Body of pancreas (tissue), 4 donors: Measurements from ENCODE around the gene ATG2A. TPM values are rescaled to one million over a fixed set of nuclear protein-coding genes. Genes with fewer than 3 reads are reported as not detected.
"Not testable (repeated sequence)": the region's sequence is repeated elsewhere in the genome, so short reads cannot be mapped to it uniquely, and the experiment has no call there.

Experiments used
- ATAC-seq: fragments of 150-250 bp; one replicate; pipeline ENCODE4 v1.9.1; 2016
- DNase-seq, 4 donors: peaks; one replicate each; pipeline ENCODE4 v3.0.0-alpha.2; 2019
- H3K27ac ChIP-seq, 4 donors: fragments of 200-600 bp; sonication (generic); 1 replicate in 3 of 4; 2 replicates in 1 of 4; pipeline versions ENCODE4 v1.5.1 to v1.6.1; 2016 to 2019; ENCODE audit warnings: mild to moderate bottlenecking in 1 of 4, mixed read lengths in 1 of 4, moderate library complexity in 1 of 4
- H3K27me3 ChIP-seq, 2 donors: fragments of 200-600 bp; sonication (generic); one replicate each; pipeline ENCODE4 v1.6.0; 2016; ENCODE audit warnings: mild to moderate bottlenecking in 1 of 2
- H3K36me3 ChIP-seq, 2 donors: fragments of 200-600 bp; sonication (generic); replicated peaks in 1 of 2; 2 replicates each; pipeline ENCODE4 v1.5.1; 2016; ENCODE audit warnings: low read depth in 2 of 2; ENCODE audit not compliant: insufficient read depth in 1 of 2
- H3K4me1 ChIP-seq: fragments of 200-600 bp; sonication (generic); one replicate; pipeline ENCODE4 v1.6.0; 2016
- H3K4me3 ChIP-seq, 2 donors: fragments of 200-600 bp; sonication (generic); 1 replicate in 1 of 2; 2 replicates in 1 of 2; pipeline ENCODE4 v1.5.1; 2016 to 2019
- H3K9me3 ChIP-seq, 3 donors: fragments of 200-600 bp; sonication (generic); 1 replicate in 2 of 3; 2 replicates in 1 of 3; pipeline ENCODE4 v1.5.1; 2016
- POLR2A ChIP-seq, 3 donors: fragments of 450-650 bp; IDR thresholded peaks; one replicate each; pipeline ENCODE4 v1.6.1; 2016; ENCODE audit warnings: antibody characterized with exemption in 3 of 3, mild to moderate bottlenecking in 2 of 3
- WGBS, 2 donors: methylation state at CpG; one replicate each; pipeline ENCODE4 v1.1.5; 2017; 5-methylcytosine and 5-hydroxymethylcytosine counted together
- intact Hi-C: fragments of 100-400 bp; cut with DNase I; formaldehyde crosslinking; loops from one replicate; pipeline ENCODE4 v1.15.1; 2023
- microRNA counts, 2 donors: library from miRNA; unstranded; fragments of <30 nt; microRNA quantifications; one replicate each; lab custom pipeline; 2017
- microRNA-seq, 2 donors: library from miRNA; unstranded; fragments of <30 nt; microRNA quantifications; one replicate each; pipeline ENCODE4, GENCODE V29; 2016; ENCODE audit warnings: borderline number of aligned reads in 2 of 2, borderline replicate concordance in 2 of 2
- small RNA-seq: library from RNA; depleted of rRNA; stranded (forward); fragments of <200 nt; gene quantifications from one replicate; pipeline ENCODE3, GENCODE V24; 2016
- total RNA-seq, 2 donors: library from RNA; depleted of rRNA; stranded (reverse); fragments of >200 nt; gene quantifications; one replicate each; pipeline ENCODE4 v1.1.0, GENCODE V29; 2016
- TF ChIP-seq, protein P1 (sequence below), 7 experiments: fragments of 450-650 bp in 4 of 7; fragments of 200-600 bp in 3 of 7; sonication (generic) in 3 of 7; IDR thresholded peaks; one replicate each; pipeline ENCODE4 v1.5.1; 2016 to 2019; ENCODE audit warnings: antibody characterized with exemption in 7 of 7

ATG2A gene
- total RNA-seq, 2 donors from 2014 or later, result 16.3 to 34.3 TPM

GRCh38 chr11:64846998-64847666 lies 69.9 kb downstream of the ATG2A start:
- DNase-seq (peak; percentile 92 to 94 (median 93)), ATAC-seq (peak; percentile 58)
- H3K27me3 ChIP-seq, result no peaks in the 10 kb centered on the region
- 22 to 23% methylated on average over 9 to 13 of the region's 13 CpGs for WGBS, 2 donors
- peak overlapping the region in 1 of 4 donors; percentile 58 for H3K27ac ChIP-seq
- no peak overlapping the region for H3K4me3 ChIP-seq
- no peaks in the 10 kb centered on the region for H3K9me3 ChIP-seq
- no peak for TF ChIP-seq POLR2A (IDR thresholded peaks at IDR 0.05)
- TF ChIP-seq, protein P1, sequence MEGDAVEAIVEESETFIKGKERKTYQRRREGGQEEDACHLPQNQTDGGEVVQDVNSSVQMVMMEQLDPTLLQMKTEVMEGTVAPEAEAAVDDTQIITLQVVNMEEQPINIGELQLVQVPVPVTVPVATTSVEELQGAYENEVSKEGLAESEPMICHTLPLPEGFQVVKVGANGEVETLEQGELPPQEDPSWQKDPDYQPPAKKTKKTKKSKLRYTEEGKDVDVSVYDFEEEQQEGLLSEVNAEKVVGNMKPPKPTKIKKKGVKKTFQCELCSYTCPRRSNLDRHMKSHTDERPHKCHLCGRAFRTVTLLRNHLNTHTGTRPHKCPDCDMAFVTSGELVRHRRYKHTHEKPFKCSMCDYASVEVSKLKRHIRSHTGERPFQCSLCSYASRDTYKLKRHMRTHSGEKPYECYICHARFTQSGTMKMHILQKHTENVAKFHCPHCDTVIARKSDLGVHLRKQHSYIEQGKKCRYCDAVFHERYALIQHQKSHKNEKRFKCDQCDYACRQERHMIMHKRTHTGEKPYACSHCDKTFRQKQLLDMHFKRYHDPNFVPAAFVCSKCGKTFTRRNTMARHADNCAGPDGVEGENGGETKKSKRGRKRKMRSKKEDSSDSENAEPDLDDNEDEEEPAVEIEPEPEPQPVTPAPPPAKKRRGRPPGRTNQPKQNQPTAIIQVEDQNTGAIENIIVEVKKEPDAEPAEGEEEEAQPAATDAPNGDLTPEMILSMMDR (IDR thresholded peaks at IDR 0.05), result peak; percentile 95 to 99 (median 98)
- H3K36me3 ChIP-seq, result no peaks in the 10 kb centered on the region
- H3K4me1 ChIP-seq, result peaks cover 46% of the 10 kb centered on the region
- intact Hi-C loops, result loop anchor here (5.0 kb wide), 1 partner anchor 50 kb away; no protein-coding TSS in a partner anchor

GRCh38 chr11:64845776-64846129 lies 71.3 kb downstream of the ATG2A start:
- intact Hi-C loops, result loop anchor here (5.0 kb wide), 1 partner anchor 52 kb away; no protein-coding TSS in a partner anchor
- 83% methylated on average over 8 of the region's 8 CpGs for WGBS, 2 donors
- not testable (repeated sequence) for DNase-seq, H3K4me3 ChIP-seq, ATAC-seq, H3K27me3 ChIP-seq, H3K36me3 ChIP-seq, H3K9me3 ChIP-seq
- H3K27ac ChIP-seq, result peak overlapping the region in 1 of 4 donors; percentile 86
- peaks cover 52% of the 10 kb centered on the region for H3K4me1 ChIP-seq

GRCh38 chr11:64845129-64845775 lies 71.8 kb downstream of the ATG2A start:
- Histone ChIP-seq H3K9me3 (no peaks in the 10 kb centered on the region), H3K27ac (peak overlapping the region; percentile 63 to 93 (median 87)), H3K27me3 (no peaks in the 10 kb centered on the region), H3K36me3 (no peaks in the 10 kb centered on the region), H3K4me3 (peak overlapping the region; percentile 38 to 65), H3K4me1 (peaks cover 52% of the 10 kb centered on the region)
- ATAC-seq (no peak), DNase-seq (no peak)
- intact Hi-C loops, result loop anchor here (5.0 kb wide), 1 partner anchor 52 kb away; no protein-coding TSS in a partner anchor
- no peak for TF ChIP-seq POLR2A (IDR thresholded peaks at IDR 0.05)
- TF ChIP-seq, protein P1 (IDR thresholded peaks at IDR 0.05), result no peak
- WGBS, 2 donors, result 11% methylated on average over 9 of the region's 9 CpGs

MicroRNAs within 50 kb of the gene (microRNA counts, 767-probe panel; counts per million panel counts)
- microRNA hsa-miR-192-5p (lab: Ali Mortazavi, UCI), result 4,506 to 8,084 counts per million in 2 donors

Small RNAs within 50 kb of the gene (microRNA-seq; reads per million reads assigned to microRNA genes)
- gene MIR6749, result 0 reads per million in 2 donors
- gene MIR6750, result 0 reads per million in 2 donors

Small RNAs within 50 kb of the gene (small RNA-seq; reads per million reads assigned to genes)
- gene MIR6749 (not detected), gene MIR6750 (not detected)

Other genes with a start within 250 kb of the ATG2A start
- gene NRXN2, start 194.0 kb downstream of the ATG2A start, total RNA-seq, result 1 to 10 TPM; 1.3 to 4.9 TPM
- 10 to 100 TPM in 1 of 2 donors, 1 to 10 TPM in 1; 4.6 to 17.9 TPM for gene RASGRP2, start 173.1 kb downstream of the ATG2A start, total RNA-seq
- gene PYGM, start 157.2 kb downstream of the ATG2A start, total RNA-seq, result 1 to 10 TPM in 1 of 2 donors, under 1 TPM in 1; 0.78 to 4.3 TPM
- gene SF1, start 138.7 kb downstream of the ATG2A start, total RNA-seq, result 100 to 1,000 TPM; 150 to 470 TPM
- gene MAP4K2, start 114.0 kb downstream of the ATG2A start, total RNA-seq, result 10 to 100 TPM; 10.4 to 18.1 TPM
- 10 to 100 TPM; 18.8 to 18.9 TPM for gene MEN1, start 106.7 kb downstream of the ATG2A start, total RNA-seq
- gene CDC42BPG, start 72.6 kb downstream of the ATG2A start, total RNA-seq, result 10 to 100 TPM; 13.5 to 18.9 TPM
- 10 to 100 TPM; 18.7 to 45.2 TPM for gene EHD1, start 38.6 kb downstream of the ATG2A start, total RNA-seq
- 10 to 100 TPM; 12.7 to 35.6 TPM for gene PPP2R5B, start 7.5 kb upstream of the ATG2A start, total RNA-seq
- gene GPHA2, start 18.7 kb upstream of the ATG2A start, total RNA-seq, result 10 to 100 TPM in 1 of 2 donors, 1 to 10 TPM in 1; 7.3 to 18.5 TPM
- gene MAJIN, start 54.9 kb upstream of the ATG2A start, total RNA-seq, result under 1 TPM in 1 of 2 donors, not detected in 1; 0.78 TPM
- 10 to 100 TPM in 1 of 2 donors, 1 to 10 TPM in 1; 2.3 to 20.8 TPM for gene BATF2, start 79.8 kb upstream of the ATG2A start, total RNA-seq
- 10 to 100 TPM; 67.6 to 75.5 TPM for gene ARL2, start 97.0 kb upstream of the ATG2A start, total RNA-seq
- 10 to 100 TPM in 1 of 2 donors, 1 to 10 TPM in 1; 7.9 to 10.6 TPM for gene SNX15, start 110.2 kb upstream of the ATG2A start, total RNA-seq
- 10 to 100 TPM in 1 of 2 donors, 1 to 10 TPM in 1; 5.4 to 30.3 TPM for gene SAC3D1, start 124.0 kb upstream of the ATG2A start, total RNA-seq
- gene NAALADL1, start 141.3 kb upstream of the ATG2A start, total RNA-seq, result 10 to 100 TPM in 1 of 2 donors, 1 to 10 TPM in 1; 1.6 to 11.5 TPM
- gene CDCA5, start 166.8 kb upstream of the ATG2A start, total RNA-seq, result 1 to 10 TPM in 1 of 2 donors, not detected in 1; 2.3 TPM
- gene ZFPL1, start 167.0 kb upstream of the ATG2A start, total RNA-seq, result 10 to 100 TPM; 23.1 to 29.3 TPM
- 100 to 1,000 TPM; 206 to 360 TPM for gene VPS51, start 179.0 kb upstream of the ATG2A start, total RNA-seq
- gene TM7SF2, start 194.7 kb upstream of the ATG2A start, total RNA-seq, result 10 to 100 TPM; 25.4 to 85.6 TPM
- 10 to 100 TPM; 18.7 to 33.9 TPM for gene ZNHIT2, start 200.5 kb upstream of the ATG2A start, total RNA-seq
- 1,000 to 10,000 TPM; 1,320 to 1,355 TPM for gene FAU, start 204.9 kb upstream of the ATG2A start, total RNA-seq
- gene MRPL49, start 205.1 kb upstream of the ATG2A start, total RNA-seq, result 10 to 100 TPM; 34.2 to 35.6 TPM
- 10 to 100 TPM; 41.0 to 97.2 TPM for gene SYVN1, start 217.3 kb upstream of the ATG2A start, total RNA-seq